Activated naive CD8-positive, alpha-beta T cell treated with anti-CD3 and anti-CD28 coated beads, Interleukin-2, amount 50 U/mL, for 16 hours (primary cell): ENCODE data around the gene SEC61B.
"Not testable (repeated sequence)": the region's sequence is repeated elsewhere in the genome, so short reads cannot be mapped to it uniquely, and the experiment has no call there.

Experiments used
- DNase-seq: peaks from one replicate; pipeline ENCODE4 v3.0.0-alpha.2; 2020; ENCODE audit warnings: low read depth, low spot score

The SEC61B gene

GRCh38 chr9:99235926-99236634 is 14.0 kb downstream of the SEC61B start:
- no peak for DNase-seq

GRCh38 chr9:99237356-99237755 is 15.3 kb downstream of the SEC61B start:
- DNase-seq, result no peak

- DNase-seq, result not testable (repeated sequence)
These were observed 15.8 kb downstream of the SEC61B start for GRCh38 chr9:99237849-99238248.

GRCh38 chr9:99238331-99238730 is 16.2 kb downstream of the SEC61B start:
- no peak for DNase-seq

GRCh38 chr9:99239341-99240060 is 17.4 kb downstream of the SEC61B start:
- DNase-seq, result no peak

- DNase-seq, result no peak
These were observed 19.0 kb downstream of the SEC61B start for GRCh38 chr9:99241106-99241505.

- DNase-seq, result no peak
These were observed 22.5 kb downstream of the SEC61B start for GRCh38 chr9:99244344-99245260.

GRCh38 chr9:99249619-99250018 is 27.5 kb downstream of the SEC61B start:
- DNase-seq, result no peak

GRCh38 chr9:99251157-99251556 is 29.1 kb downstream of the SEC61B start:
- DNase-seq, result no peak

GRCh38 chr9:99253134-99253533 is 31.1 kb downstream of the SEC61B start:
- DNase-seq, result no peak

GRCh38 chr9:99253772-99254431 is 31.8 kb downstream of the SEC61B start:
- peak; percentile 69 for DNase-seq

GRCh38 chr9:99255651-99256050 is 33.6 kb downstream of the SEC61B start:
- no peak for DNase-seq

GRCh38 chr9:99257723-99258389 is 35.8 kb downstream of the SEC61B start:
- no peak for DNase-seq

GRCh38 chr9:99259231-99259918 is 37.3 kb downstream of the SEC61B start:
- no peak for DNase-seq

GRCh38 chr9:99261923-99262322 is 39.8 kb downstream of the SEC61B start:
- no peak for DNase-seq

GRCh38 chr9:99262949-99263418 is 40.9 kb downstream of the SEC61B start:
- no peak for DNase-seq

GRCh38 chr9:99264070-99264680 is 42.1 kb downstream of the SEC61B start:
- no peak for DNase-seq

- DNase-seq, result no peak
These were observed 43.6 kb downstream of the SEC61B start for GRCh38 chr9:99265691-99266090.

GRCh38 chr9:99266255-99267023 is 44.4 kb downstream of the SEC61B start:
- DNase-seq, result peak; percentile 39
